HCT116 (cell line): ENCODE data around the gene DCAF6. TPM values are rescaled to one million over a fixed set of nuclear protein-coding genes. Genes with fewer than 3 reads are reported as not detected.

ENCODE experiments used
- ATAC-seq: fragments of 200-7000 bp; cut with Tn5 transposase; 2 replicates; pipeline ENCODE4 v1.9.1; 2020; ENCODE audit warnings: mild to moderate bottlenecking, moderate library complexity
- BruUV-seq: library from RNA; stranded (reverse); fragments of 400-500 nt; replicated peaks from 2 replicates; lab custom pipeline; 2021; lab: Mats Ljungman, UMichigan
- CTCF ChIA-PET: fragments of 300-600 bp; sonication (Branson Sonifier 250); formaldehyde crosslinking; loops from one replicate; lab custom pipeline; 2021; ENCODE audit warnings: antibody characterized with exemption; lab: Charles Lee
- POLR2A ChIA-PET: fragments of 300-600, 350-600 bp; sonication (Branson Sonifier 250); formaldehyde crosslinking; loops from one replicate; lab custom pipeline; 2021; ENCODE audit warnings: antibody characterized with exemption; lab: Charles Lee
- RAD21 ChIA-PET, 2 experiments: fragments of 300-600 bp; sonication (Branson Sonifier 250); formaldehyde crosslinking; loops; one replicate each; lab custom pipeline; 2023; ENCODE audit warnings: low total read pairs in 2 of 2; ENCODE audit not compliant: uncharacterized antibody in 2 of 2, unreplicated experiment in 2 of 2, low non-redundant PET in 1 of 2; lab: Charles Lee
- DNase-seq: peaks from one replicate; pipeline ENCODE4 v3.0.0-alpha.2; 2010; ENCODE audit warnings: low read depth, low spot score
- H2AFZ ChIP-seq: fragments of 200-600 bp; shearing (Covaris generic), sonication (generic); 2 replicates; pipeline ENCODE4 v1.6.1; 2017; ENCODE audit warnings: low read depth, mixed run types, mixed read lengths, antibody characterized with exemption, low read length; ENCODE audit not compliant: poor library complexity, severe bottlenecking
- H3K27ac ChIP-seq: 2 replicates; pipeline ENCODE4 v1.5.1; 2012; ENCODE audit warnings: low read depth, low read length
- H3K27me3 ChIP-seq: fragments of 200-600 bp; sonication (generic); 2 replicates; pipeline ENCODE4 v1.6.1; 2016; ENCODE audit warnings: mixed run types, low read length, mixed read lengths; ENCODE audit not compliant: insufficient read depth
- H3K36me3 ChIP-seq, 2 experiments: fragments of 200-500 bp in 1 of 2; fragments of 200-600 bp in 1 of 2; sonication (Bioruptor generic) in 1 of 2; sonication (generic) in 1 of 2; 2 replicates each; pipeline versions ENCODE4 v1.5.1 to v1.6.1; 2014 to 2016; ENCODE audit warnings: low read length in 2 of 2, inconsistent platforms in 1 of 2, mixed read lengths in 1 of 2, mixed run types in 1 of 2; ENCODE audit not compliant: insufficient read depth in 2 of 2, control insufficient read depth in 1 of 2
- H3K4me1 ChIP-seq, 2 experiments: fragments of 200-600 bp in 1 of 2; sonication (generic) in 1 of 2; 2 replicates each; pipeline versions ENCODE4 v1.5.1 to v1.6.1; 2012 to 2017; ENCODE audit warnings: low read length in 2 of 2, inconsistent platforms in 1 of 2, mild to moderate bottlenecking in 1 of 2, mixed read lengths in 1 of 2, mixed run types in 1 of 2, moderate library complexity in 1 of 2; ENCODE audit not compliant: insufficient read depth in 2 of 2, control insufficient read depth in 1 of 2
- H3K4me2 ChIP-seq: fragments of 200-600 bp; sonication (generic); 2 replicates; pipeline ENCODE4 v1.6.1; 2017; ENCODE audit warnings: mixed run types, low read length, mixed read lengths
- H3K4me3 ChIP-seq, 2 experiments: fragments of 200-600 bp in 1 of 2; sonication (generic) in 1 of 2; replicated peaks in 1 of 2; 2 replicates each; pipeline ENCODE4 v1.5.1; 2011 to 2016; ENCODE audit warnings: low read length in 2 of 2, control low read depth in 1 of 2, low read depth in 1 of 2, mild to moderate bottlenecking in 1 of 2, mixed read lengths in 1 of 2, mixed run types in 1 of 2
- H3K79me2 ChIP-seq: fragments of 200-600 bp; sonication (generic); 2 replicates; pipeline ENCODE4 v1.6.1; 2017; ENCODE audit warnings: mild to moderate bottlenecking, mixed run types, low read length, moderate library complexity, mixed read lengths; ENCODE audit not compliant: insufficient read depth
- H3K9ac ChIP-seq: fragments of 200-600 bp; sonication (generic); 2 replicates; pipeline ENCODE4 v1.6.1; 2016; ENCODE audit warnings: low read length, mixed read lengths
- H3K9me2 ChIP-seq: fragments of 200-600 bp; sonication (generic), shearing (Covaris generic); 2 replicates; pipeline ENCODE4 v1.6.1; 2017; ENCODE audit warnings: mixed run types, mild to moderate bottlenecking, moderate library complexity; ENCODE audit not compliant: insufficient read depth
- H3K9me3 ChIP-seq, 2 experiments: fragments of 200-500 bp in 1 of 2; fragments of 200-600 bp in 1 of 2; sonication (Bioruptor generic) in 1 of 2; sonication (generic) in 1 of 2; 2 replicates each; pipeline ENCODE4 v1.6.1; 2014 to 2017; ENCODE audit warnings: low read length in 2 of 2, mixed read lengths in 2 of 2, inconsistent platforms in 1 of 2, low read depth in 1 of 2, mild to moderate bottlenecking in 1 of 2, mixed run types in 1 of 2, moderate library complexity in 1 of 2; ENCODE audit not compliant: control insufficient read depth in 1 of 2, insufficient read depth in 1 of 2
- H4K20me1 ChIP-seq: fragments of 200-600 bp; sonication (generic), shearing (Covaris generic); 2 replicates; pipeline ENCODE4 v1.6.1; 2017; ENCODE audit warnings: mixed run types, mild to moderate bottlenecking, moderate library complexity; ENCODE audit not compliant: insufficient read depth
- CBX3 ChIP-seq: IDR thresholded peaks from 2 replicates; pipeline ENCODE4 v1.6.1; 2012; ENCODE audit warnings: low read depth
- CTCF ChIP-seq, 3 experiments: fragments of 200-600 bp in 1 of 3; sonication (generic) in 1 of 3; IDR thresholded peaks in 2 of 3; conservative IDR thresholded peaks in 1 of 3; 2 replicates each; pipeline ENCODE4 v1.5.1; 2012 to 2017; ENCODE audit warnings: low read depth in 2 of 3, low read length in 2 of 3, antibody characterized with exemption in 1 of 3, borderline replicate concordance in 1 of 3, control low read depth in 1 of 3, mild to moderate bottlenecking in 1 of 3, mixed read lengths in 1 of 3, mixed run types in 1 of 3, moderate library complexity in 1 of 3; ENCODE audit not compliant: insufficient read depth in 1 of 3
- ELF1 ChIP-seq: IDR thresholded peaks from 2 replicates; pipeline ENCODE4 v1.6.1; 2012; ENCODE audit warnings: low read depth, borderline replicate concordance
- FOSL1 ChIP-seq: IDR thresholded peaks from 2 replicates; pipeline ENCODE4 v1.6.1; 2012; ENCODE audit warnings: low read depth
- JUND ChIP-seq: IDR thresholded peaks from 2 replicates; pipeline ENCODE4 v1.6.1; 2012
- POLR2AphosphoS5 ChIP-seq: IDR thresholded peaks from 2 replicates; pipeline ENCODE4 v1.6.1; 2011; ENCODE audit warnings: mild to moderate bottlenecking, low read depth, low read length, moderate library complexity
- RAD21 ChIP-seq: IDR thresholded peaks from 2 replicates; pipeline ENCODE4 v1.6.1; 2012; ENCODE audit warnings: low read depth, mild to moderate bottlenecking
- REST ChIP-seq: IDR thresholded peaks from 2 replicates; pipeline ENCODE4 v1.6.1; 2012; ENCODE audit warnings: low read depth
- SIN3A ChIP-seq: IDR thresholded peaks from 2 replicates; pipeline ENCODE4 v1.6.1; 2012; ENCODE audit warnings: low read depth
- SP1 ChIP-seq: IDR thresholded peaks from 2 replicates; pipeline ENCODE4 v1.6.1; 2012; ENCODE audit warnings: low read depth
- TCF7L2 ChIP-seq: IDR thresholded peaks from 2 replicates; pipeline ENCODE4 v1.7.0; 2011; ENCODE audit warnings: borderline replicate concordance, inconsistent platforms; ENCODE audit not compliant: insufficient read depth, insufficient read length; ENCODE audit errors: extremely low read depth
- ZBTB33 ChIP-seq: IDR thresholded peaks from 2 replicates; pipeline ENCODE4 v1.6.1; 2011; ENCODE audit warnings: mild to moderate bottlenecking, low read length, moderate library complexity; ENCODE audit not compliant: insufficient replicate concordance; ENCODE audit errors: extremely low read depth
- ZNF274 ChIP-seq: fragments of 200-500 bp; sonication (Bioruptor generic); IDR thresholded peaks from 2 replicates; pipeline ENCODE4 v1.6.1; 2014; ENCODE audit warnings: mild to moderate bottlenecking, low read depth, low read length, inconsistent platforms
- intact Hi-C: fragments of 100-400 bp; cut with micrococcal nuclease; formaldehyde crosslinking; loops from 2 replicates; pipeline ENCODE4 v1.10.0; 2022
- total RNA-seq: library from RNA; stranded (reverse); gene quantifications from one replicate; pipeline ENCODE4 v1.2.1, GENCODE V29; 2021; ENCODE audit not compliant: unreplicated experiment
- TF ChIP-seq, protein P1 (sequence below): IDR thresholded peaks from 2 replicates; pipeline ENCODE4 v1.6.1; 2012

The DCAF6 gene
- total RNA-seq, 1 experiment from 2014 or later: 34.2 TPM

- DNase-seq (no peak), ATAC-seq (0 out of 2 replicates have a peak, but pooled peaks have one; percentile 20)
- Histone ChIP-seq H3K4me3 (no peak overlapping the region), H3K9ac (no peak overlapping the region), H4K20me1 (no peaks in the 10 kb centered on the region), H3K9me2 (no peaks in the 10 kb centered on the region), H3K4me2 (peak overlapping the region; percentile 19; the same call in 1 of the 2 replicates), H2AFZ (no peak overlapping the region), H3K27me3 (no peaks in the 10 kb centered on the region), H3K36me3 (no peaks in the 10 kb centered on the region), H3K9me3 (no peaks in the 10 kb centered on the region), H3K27ac (no peak overlapping the region), H3K4me1 (peaks cover 2 to 7% of the 10 kb centered on the region in 2 experiments; a peak in 1 of 4 replicates), H3K79me2 (no peaks in the 10 kb centered on the region)
- ChIA-PET POLR2A (no interaction called here), RAD21 (no interaction called here), CTCF (interaction anchor here (0.8 kb wide), 1 partner anchor 18 kb away, joined by 3 read pairs; no protein-coding TSS in a partner anchor)
- no TSS peak for BruUV-seq
- intact Hi-C loops: no loop called here
- TF ChIP-seq SP1 (no peak), SIN3A (no peak), ZNF274 (no peak), ZBTB33 (no peak), FOSL1 (no peak), CTCF (IDR thresholded peaks at IDR 0.05 in 2 of 3, conservative IDR thresholded peaks at IDR 0.05 in 1 of 3; ENCODE audit: borderline replicate concordance in 1 of 3, insufficient read depth in 1 of 3, low read depth in 2 of 3, low read length in 2 of 3) (no peak), JUND (no peak), POLR2AphosphoS5 (no peak), RAD21 (no peak), ELF1 (no peak), CBX3 (no peak), REST (no peak), TCF7L2 (no peak)
- TF ChIP-seq, protein P1, sequence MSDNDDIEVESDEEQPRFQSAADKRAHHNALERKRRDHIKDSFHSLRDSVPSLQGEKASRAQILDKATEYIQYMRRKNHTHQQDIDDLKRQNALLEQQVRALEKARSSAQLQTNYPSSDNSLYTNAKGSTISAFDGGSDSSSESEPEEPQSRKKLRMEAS: no peak
Observed at GRCh38 chr1:168100315-168101002, 164.0 kb downstream of the DCAF6 start.
